ENCODE data around the gene TACO1.

GRCh38 chr17:63629627-63630026, 28.9 kb downstream of the TACO1 start:
- TF ChIP-seq GABPA (IDR thresholded peaks at IDR 0.05; ENCODE audit: low read depth), result no peak
- no peak for TF ChIP-seq EZH2 (IDR thresholded peaks at IDR 0.05; ENCODE audit: borderline replicate concordance, control insufficient read depth, low read depth, low read length)
- no peak for TF ChIP-seq MYC (IDR thresholded peaks at IDR 0.05; ENCODE audit: insufficient read depth, insufficient read length, insufficient replicate concordance, low read length, severe bottlenecking)
- TF ChIP-seq FOXK2 (IDR thresholded peaks at IDR 0.05), result no peak
- no peak for TF ChIP-seq SMAD1 (IDR thresholded peaks at IDR 0.05; ENCODE audit: low read depth, partially characterized antibody)
- no peak for TF ChIP-seq CHD2 (IDR thresholded peaks at IDR 0.05; ENCODE audit: borderline replicate concordance, low read depth, low read length)
- no peak for TF ChIP-seq SIN3A (IDR thresholded peaks at IDR 0.05; ENCODE audit: low read depth, low read length)
